ENCODE measurements around the gene BBOF1. TPM values are rescaled to one million over a fixed set of nuclear protein-coding genes. Genes with fewer than 3 reads are reported as not detected.
A peak's percentile ranks its signal among the peaks of the same experiment; 100 is the strongest.

The BBOF1 gene
- total and polyA plus RNA-seq, 9 of the 15 experiments (the other 6 are each of a cell fraction or from before 2014, with no cell fraction given), result 1.3 to 4.9 (median 4.2) TPM

GRCh38 chr14:74062809-74063150, 43.6 kb downstream of the BBOF1 start:
- no peak overlapping the region for H3K27ac ChIP-seq (ENCODE audit: extremely low read depth, low read depth, low read length)
- BruUV-seq (replicated peaks), result no TSS peak
- no peaks in the 10 kb centered on the region for H3K79me2 ChIP-seq (ENCODE audit: control insufficient read depth, insufficient read depth, low read length)
- no peaks in the 10 kb centered on the region for H3K9me3 ChIP-seq (replicated peaks; ENCODE audit: control insufficient read depth, insufficient read depth, low read depth, low read length)
- H3K9ac ChIP-seq (ENCODE audit: insufficient read depth in 1 of 2, low read depth in 2 of 2, low read length in 2 of 2), result no peak overlapping the region; a peak in 1 of 4 replicates
- CTCF ChIA-PET (ENCODE audit: low intra/inter-chr PET ratio), result no interaction called here
- H3K36me3 ChIP-seq (ENCODE audit: control insufficient read depth, insufficient read depth, low read length), result no peaks in the 10 kb centered on the region
- intact Hi-C loops (cut with micrococcal nuclease), result no loop called here
- POLR2A ChIA-PET, result interaction anchor here (0.6 kb wide), 1 partner anchor 1153 kb away, joined by 3 read pairs; no protein-coding TSS in a partner anchor
- H4K20me1 ChIP-seq (replicated peaks; ENCODE audit: control insufficient read depth, insufficient read depth, low read length), result no peaks in the 10 kb centered on the region
- H3K4me1 ChIP-seq (replicated peaks in 1 of 2; ENCODE audit: control insufficient read depth in 2 of 2, insufficient read depth in 2 of 2, low read length in 2 of 2), result peaks cover 0 to 7% of the 10 kb centered on the region in 2 experiments; a peak in 2 of 5 replicates
- no peaks in the 10 kb centered on the region for H3K27me3 ChIP-seq (ENCODE audit: control insufficient read depth in 2 of 2, insufficient read depth in 2 of 2, low read length in 2 of 2)
- in situ Hi-C loops (cut with MboI), result no loop called here
- no peak overlapping the region for H3K4me3 ChIP-seq
- FAIRE-seq (no peak), DNase-seq (ENCODE audit: extremely low read depth in 1 of 4, low spot score in 3 of 4) (no peak), ATAC-seq (peak; percentile 63; the same call in 2 of the 3 replicates)
- TF ChIP-seq ZNF24 (IDR thresholded peaks at IDR 0.05) (peak; percentile 84; the same call in 1 of the 2 replicates), MTA2 (IDR thresholded peaks at IDR 0.05; ENCODE audit: low read depth) (no peak), CEBPB (tag; IDR thresholded peaks at IDR 0.05) (0 out of 2 replicates have a peak, but pooled peaks have one; percentile 27)
- H3K4me2 ChIP-seq (ENCODE audit: insufficient read depth, low read length), result no peak overlapping the region
- WGBS (ENCODE audit: insufficient coverage, low coverage, missing lambda C conversion rate), result 55% methylated on average over 2 of the region's 2 CpGs
- no peaks in the 10 kb centered on the region for H3K9me1 ChIP-seq (ENCODE audit: control insufficient read depth, insufficient read depth, low read length)
- H2AFZ ChIP-seq (ENCODE audit: low read depth, low read length), result no peak overlapping the region

- TF ChIP-seq EP400 (IDR thresholded peaks at IDR 0.05) (no peak), EWSR1 (IDR thresholded peaks at IDR 0.05; ENCODE audit: borderline replicate concordance, low read depth, partially characterized antibody) (no peak)
- H3K9me3 ChIP-seq (replicated peaks; ENCODE audit: control insufficient read depth, insufficient read depth, low read depth, low read length), result no peaks in the 10 kb centered on the region
- no peak overlapping the region for H3K4me3 ChIP-seq
- H3K27me3 ChIP-seq (ENCODE audit: control insufficient read depth in 2 of 2, insufficient read depth in 2 of 2, low read length in 2 of 2), result no peaks in the 10 kb centered on the region
- H3K4me1 ChIP-seq (replicated peaks in 1 of 2; ENCODE audit: control insufficient read depth in 2 of 2, insufficient read depth in 2 of 2, low read length in 2 of 2), result peaks cover 0 to 7% of the 10 kb centered on the region in 2 experiments; a peak in 2 of 5 replicates
- no peak overlapping the region for H3K9ac ChIP-seq (ENCODE audit: insufficient read depth in 1 of 2, low read depth in 2 of 2, low read length in 2 of 2)
- intact Hi-C loops (cut with micrococcal nuclease) (no loop called here), in situ Hi-C loops (cut with MboI) (no loop called here)
- no peaks in the 10 kb centered on the region for H4K20me1 ChIP-seq (replicated peaks; ENCODE audit: control insufficient read depth, insufficient read depth, low read length)
- no peaks in the 10 kb centered on the region for H3K36me3 ChIP-seq (ENCODE audit: control insufficient read depth, insufficient read depth, low read length)
- ChIA-PET CTCF (ENCODE audit: low intra/inter-chr PET ratio) (no interaction called here), POLR2A (interaction anchor here (0.5 to 1.2 kb wide), 2 partner anchors 14 to 732 kb away, joined by 3 to 4 read pairs; no protein-coding TSS in a partner anchor)
- no peaks in the 10 kb centered on the region for H3K9me1 ChIP-seq (ENCODE audit: control insufficient read depth, insufficient read depth, low read length)
- H3K27ac ChIP-seq (ENCODE audit: extremely low read depth, low read depth, low read length), result no peak overlapping the region
- FAIRE-seq (no peak), DNase-seq (ENCODE audit: extremely low read depth in 1 of 4, low spot score in 3 of 4) (no peak), ATAC-seq (no peak)
- H2AFZ ChIP-seq (ENCODE audit: low read depth, low read length), result no peak overlapping the region
- H3K4me2 ChIP-seq (ENCODE audit: insufficient read depth, low read length), result no peak overlapping the region
- BruUV-seq (replicated peaks), result no TSS peak
- H3K79me2 ChIP-seq (ENCODE audit: control insufficient read depth, insufficient read depth, low read length), result no peaks in the 10 kb centered on the region
These were observed 45.3 kb downstream of the BBOF1 start for GRCh38 chr14:74064426-74064825.

Data from K562 (cell line).